Measurements from ENCODE around the gene AFF1.
"Not testable (repeated sequence)": the region's sequence is repeated elsewhere in the genome, so short reads cannot be mapped to it uniquely, and the experiment has no call there.

Gene AFF1

GRCh38 chr4:87133183-87133582 lies 198.4 kb downstream of the AFF1 start:
- no peak for TF ChIP-seq CTCF (IDR thresholded peaks at IDR 0.05; ENCODE audit: insufficient read depth, low read depth, low read length, missing control alignments)
- DNase-seq (ENCODE audit: low read depth): no peak
- H3K4me3 ChIP-seq (ENCODE audit: low read depth, low read length): no peak overlapping the region

- H3K4me3 ChIP-seq (ENCODE audit: low read depth, low read length): no peak overlapping the region
- TF ChIP-seq CTCF (IDR thresholded peaks at IDR 0.05; ENCODE audit: insufficient read depth, low read depth, low read length, missing control alignments): no peak
- DNase-seq (ENCODE audit: low read depth): no peak
Measured at GRCh38 chr4:87134122-87134521, 199.3 kb downstream of the AFF1 start.

GRCh38 chr4:87141428-87141827 lies 206.6 kb downstream of the AFF1 start:
- DNase-seq (ENCODE audit: low read depth): no peak
- H3K4me3 ChIP-seq (ENCODE audit: low read depth, low read length): no peak overlapping the region
- TF ChIP-seq CTCF (IDR thresholded peaks at IDR 0.05; ENCODE audit: insufficient read depth, low read depth, low read length, missing control alignments): no peak

GRCh38 chr4:87144356-87144755 lies 209.5 kb downstream of the AFF1 start:
- TF ChIP-seq CTCF (IDR thresholded peaks at IDR 0.05; ENCODE audit: insufficient read depth, low read depth, low read length, missing control alignments): no peak
- H3K4me3 ChIP-seq (ENCODE audit: low read depth, low read length): no peak overlapping the region
- no peak for DNase-seq (ENCODE audit: low read depth)

GRCh38 chr4:87145934-87146333 lies 211.1 kb downstream of the AFF1 start:
- H3K4me3 ChIP-seq (ENCODE audit: low read depth, low read length); DNase-seq (ENCODE audit: low read depth): not testable (repeated sequence)

- TF ChIP-seq CTCF (IDR thresholded peaks at IDR 0.05; ENCODE audit: insufficient read depth, low read depth, low read length, missing control alignments): no peak
- H3K4me3 ChIP-seq (ENCODE audit: low read depth, low read length): no peak overlapping the region
- no peak for DNase-seq (ENCODE audit: low read depth)
Measured at GRCh38 chr4:87147116-87147515, 212.3 kb downstream of the AFF1 start.

- H3K4me3 ChIP-seq (ENCODE audit: low read depth, low read length): no peak overlapping the region
- DNase-seq (ENCODE audit: low read depth): peak; percentile 76
- peak; percentile 82 for TF ChIP-seq CTCF (IDR thresholded peaks at IDR 0.05; ENCODE audit: insufficient read depth, low read depth, low read length, missing control alignments)
Measured at GRCh38 chr4:87150498-87151261, 215.9 kb downstream of the AFF1 start.

Measured in GM12865 (cell line).